GM23338 (cell line): ENCODE measurements around the gene PAPPA. TPM values are rescaled to one million over a fixed set of nuclear protein-coding genes. Genes with fewer than 3 reads are reported as not detected.

ENCODE experiments used
- ATAC-seq: fragments of 200-7000 bp; cut with Tn5 transposase; 3 replicates; pipeline ENCODE4 v1.9.1; 2020
- DNase-seq: peaks from one replicate; pipeline ENCODE4 v3.0.0-alpha.2; 2015; ENCODE audit warnings: low spot score
- H2AFZ ChIP-seq: fragments of 200-600 bp; sonication (generic); 2 replicates; pipeline ENCODE4 v1.8.0; 2016; ENCODE audit warnings: antibody characterized with exemption, mild to moderate bottlenecking, moderate library complexity
- H3F3A ChIP-seq: fragments of 200-600 bp; sonication (generic); replicated peaks from 2 replicates; pipeline ENCODE4 v1.8.0; 2017; ENCODE audit warnings: antibody characterized with exemption, mixed run types, low read depth
- H3K27ac ChIP-seq: fragments of 200-600 bp; sonication (generic); 2 replicates; pipeline ENCODE4 v1.6.1; 2016; ENCODE audit warnings: low read depth
- H3K27me3 ChIP-seq: fragments of 200-600 bp; sonication (generic); 2 replicates; pipeline ENCODE4 v1.8.0; 2016; ENCODE audit warnings: mild to moderate bottlenecking, mixed run types, moderate library complexity; ENCODE audit not compliant: insufficient read depth
- H3K36me3 ChIP-seq: fragments of 200-600 bp; sonication (generic); 2 replicates; pipeline ENCODE4 v1.8.0; 2016; ENCODE audit warnings: mild to moderate bottlenecking; ENCODE audit not compliant: insufficient read depth
- H3K4me1 ChIP-seq: fragments of 200-600 bp; sonication (generic); 2 replicates; pipeline ENCODE4 v1.8.0; 2016; ENCODE audit warnings: mild to moderate bottlenecking, moderate library complexity; ENCODE audit not compliant: insufficient read depth
- H3K4me2 ChIP-seq: fragments of 200-600 bp; sonication (generic); 2 replicates; pipeline ENCODE4 v1.7.1; 2017; ENCODE audit warnings: mixed run types
- H3K4me3 ChIP-seq: fragments of 200-600 bp; sonication (generic); 2 replicates; pipeline ENCODE4 v1.6.1; 2016; ENCODE audit warnings: mixed run types
- H3K79me2 ChIP-seq: fragments of 200-600 bp; sonication (generic); replicated peaks from 2 replicates; pipeline ENCODE4 v1.8.0; 2017; ENCODE audit warnings: mild to moderate bottlenecking; ENCODE audit not compliant: insufficient read depth
- H3K9me2 ChIP-seq: fragments of 200-600 bp; sonication (generic); 2 replicates; pipeline ENCODE4 v1.8.0; 2017; ENCODE audit not compliant: insufficient read depth
- H4K20me1 ChIP-seq: fragments of 200-600 bp; sonication (generic); replicated peaks from 2 replicates; pipeline ENCODE4 v1.8.0; 2017; ENCODE audit warnings: mild to moderate bottlenecking; ENCODE audit not compliant: insufficient read depth
- H3K27ac Mint-ChIP-seq: 2 replicates; pipeline ENCODE4 v1.8.0; 2020; ENCODE audit warnings: inconsistent platforms, mild to moderate bottlenecking, moderate library complexity, mixed read lengths
- H3K27me3 Mint-ChIP-seq: 3 replicates; pipeline ENCODE4 v1.8.0; 2022; ENCODE audit warnings: low read depth, mild to moderate bottlenecking, moderate library complexity, mixed read lengths, inconsistent platforms; ENCODE audit not compliant: insufficient read depth, poor library complexity
- H3K36me3 Mint-ChIP-seq: 3 replicates; pipeline ENCODE4 v1.8.0; 2021; ENCODE audit warnings: low read depth, mild to moderate bottlenecking, inconsistent platforms, moderate library complexity, mixed read lengths
- H3K4me1 Mint-ChIP-seq: 3 replicates; pipeline ENCODE4 v1.8.0; 2020; ENCODE audit warnings: mild to moderate bottlenecking, inconsistent platforms, mixed read lengths
- H3K4me3 Mint-ChIP-seq: 3 replicates; pipeline ENCODE4 v1.8.0; 2021; ENCODE audit warnings: moderate library complexity, mild to moderate bottlenecking, inconsistent platforms, mixed read lengths
- H3K9me3 Mint-ChIP-seq: 3 replicates; pipeline ENCODE4 v1.8.0; 2020; ENCODE audit warnings: moderate library complexity, mild to moderate bottlenecking, inconsistent platforms, mixed read lengths
- CREB1 ChIP-seq: fragments of 250-450 bp; sonication (Bioruptor Pico); IDR thresholded peaks from 2 replicates; pipeline ENCODE4 v1.5.0; 2020; ENCODE audit warnings: low read depth, mild to moderate bottlenecking, moderate library complexity
- CTCF ChIP-seq, 2 experiments: fragments of 200-600 bp in 1 of 2; sonication (generic) in 1 of 2; conservative IDR thresholded peaks; 2 replicates each; pipeline versions ENCODE4 v1.5.1 to v1.6.1; 2016 to 2017; ENCODE audit warnings: antibody characterized with exemption in 2 of 2, low read depth in 2 of 2, mild to moderate bottlenecking in 2 of 2, moderate library complexity in 1 of 2
- ETS1 ChIP-seq: IDR thresholded peaks from 2 replicates; pipeline ENCODE4 v1.6.1; 2016; ENCODE audit warnings: antibody characterized with exemption
- EZH2 ChIP-seq: fragments of 200-600 bp; sonication (generic); IDR thresholded peaks from one replicate; pipeline ENCODE4 v1.8.0; 2017; ENCODE audit warnings: antibody characterized with exemption, mild to moderate bottlenecking, low read depth; ENCODE audit not compliant: unreplicated experiment
- EZH2phosphoT487 ChIP-seq: fragments of 200-600 bp; sonication (generic); IDR thresholded peaks from one replicate; pipeline ENCODE4 v1.8.1; 2018; ENCODE audit warnings: antibody characterized with exemption; ENCODE audit not compliant: unreplicated experiment
- JUNB ChIP-seq: IDR thresholded peaks from one replicate; pipeline ENCODE4 v1.6.1; 2016; ENCODE audit warnings: antibody characterized with exemption; ENCODE audit not compliant: unreplicated experiment
- NANOG ChIP-seq: IDR thresholded peaks from 2 replicates; pipeline ENCODE4 v1.6.1; 2016; ENCODE audit warnings: antibody characterized with exemption, borderline replicate concordance
- POLR2AphosphoS5 ChIP-seq: IDR thresholded peaks from 2 replicates; pipeline ENCODE4 v1.6.1; 2016; ENCODE audit warnings: antibody characterized with exemption, low read depth
- REST ChIP-seq: IDR thresholded peaks from one replicate; pipeline ENCODE4 v1.6.1; 2018; ENCODE audit warnings: antibody characterized with exemption; ENCODE audit not compliant: unreplicated experiment
- STAT1 ChIP-seq: IDR thresholded peaks from one replicate; pipeline ENCODE4 v1.6.1; 2016; ENCODE audit warnings: antibody characterized with exemption; ENCODE audit not compliant: unreplicated experiment
- ZNF114 ChIP-seq: fragments of 250-450 bp; sonication (Bioruptor Pico); IDR thresholded peaks from 2 replicates; pipeline ENCODE4 v1.5.0; 2020; ENCODE audit warnings: mild to moderate bottlenecking, moderate library complexity
- ZNF331 ChIP-seq: fragments of 250-450 bp; sonication (Bioruptor Pico); IDR thresholded peaks from 2 replicates; pipeline ENCODE4 v1.5.0; 2020; ENCODE audit warnings: low read depth, mild to moderate bottlenecking, moderate library complexity
- ZNF462 ChIP-seq: fragments of 250-450 bp; sonication (Bioruptor Pico); IDR thresholded peaks from 2 replicates; pipeline ENCODE4 v1.5.0; 2020; ENCODE audit warnings: mild to moderate bottlenecking, moderate library complexity
- polyA plus RNA-seq: library from polyadenylated mRNA; unstranded; fragments of >200 nt; fragmentation: Nextera tagmentation; extraction: Ambion mirVana; gene quantifications from 2 replicates; pipeline ENCODE4 v1.2.1, GENCODE V29; 2016
- total RNA-seq: library from RNA; depleted of rRNA; stranded (reverse); fragments of >200 nt; shearing (Covaris generic); gene quantifications from 2 replicates; pipeline ENCODE4 v1.2.3, GENCODE V29; 2014

The PAPPA gene
- total and polyA plus RNA-seq, 2 experiments from 2014 or later, result 0.38 to 0.66 TPM

GRCh38 chr9:116382053-116382452 is 228.5 kb downstream of the PAPPA start:
- Histone ChIP-seq H2AFZ (no peak overlapping the region), H3K4me1 (no peaks in the 10 kb centered on the region), H4K20me1 (no peaks in the 10 kb centered on the region), H3F3A (no peaks in the 10 kb centered on the region), H3K9me2 (no peaks in the 10 kb centered on the region), H3K4me2 (no peak overlapping the region), H3K27me3 (no peaks in the 10 kb centered on the region), H3K36me3 (no peaks in the 10 kb centered on the region), H3K4me3 (no peak overlapping the region), H3K27ac (no peak overlapping the region), H3K79me2 (no peaks in the 10 kb centered on the region)
- TF ChIP-seq POLR2AphosphoS5, result no peak
- no peak for TF ChIP-seq ZNF331 (CRISPR knock-in tag)
- no peak for TF ChIP-seq CREB1 (CRISPR knock-in tag)
- TF ChIP-seq ZNF114, result no peak
- TF ChIP-seq JUNB, result no peak
- TF ChIP-seq EZH2, result no peak
- TF ChIP-seq ETS1, result no peak
- TF ChIP-seq CTCF (conservative IDR thresholded peaks at IDR 0.05; ENCODE audit: low read depth in 2 of 2), result no peak
- TF ChIP-seq STAT1, result no peak
- TF ChIP-seq EZH2phosphoT487, result no peak
- no peak for TF ChIP-seq REST
- TF ChIP-seq ZNF462, result no peak
- TF ChIP-seq NANOG, result no peak
- H3K27ac Mint-ChIP-seq, result no peak overlapping the region
- DNase-seq (no peak), ATAC-seq (no peak)
- no peaks in the 10 kb centered on the region for H3K36me3 Mint-ChIP-seq
- no peak overlapping the region for H3K4me3 Mint-ChIP-seq
- no peaks in the 10 kb centered on the region for H3K4me1 Mint-ChIP-seq
- H3K9me3 Mint-ChIP-seq, result no peaks in the 10 kb centered on the region
- H3K27me3 Mint-ChIP-seq, result peaks cover 5% of the 10 kb centered on the region
